Cerebellar cortex (tissue), 1 donor: Measurements from ENCODE around the gene EEA1.
"Not testable (repeated sequence)": the region's sequence is repeated elsewhere in the genome, so short reads cannot be mapped to it uniquely, and the experiment has no call there.

Source experiments
- DNase-seq: peaks from one replicate; pipeline ENCODE4 v3.0.0-alpha.2; 2015; ENCODE audit warnings: low spot score

EEA1 gene

GRCh38 chr12:92796650-92797049 is 132.4 kb downstream of the EEA1 start:
- DNase-seq, result no peak

DNA sequence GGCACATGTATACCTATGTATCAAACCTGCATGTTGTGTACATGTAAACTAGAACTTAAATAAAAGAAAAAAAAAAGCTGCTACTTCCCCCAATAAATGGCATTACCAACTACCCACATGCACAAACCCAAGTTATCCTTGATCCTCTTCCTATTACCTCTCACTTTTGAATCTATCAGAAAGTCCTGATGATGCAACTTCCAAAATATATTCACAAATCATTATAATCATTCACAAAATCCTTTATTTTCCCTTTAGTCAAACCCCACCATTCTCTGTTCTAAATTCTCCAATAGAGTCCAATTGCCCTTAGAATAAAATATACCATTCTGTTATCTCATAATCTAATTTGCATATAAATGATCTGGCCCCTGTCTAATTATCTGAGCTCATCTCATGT is 134.3 kb downstream of the EEA1 start:
- DNase-seq, result no peak

DNA sequence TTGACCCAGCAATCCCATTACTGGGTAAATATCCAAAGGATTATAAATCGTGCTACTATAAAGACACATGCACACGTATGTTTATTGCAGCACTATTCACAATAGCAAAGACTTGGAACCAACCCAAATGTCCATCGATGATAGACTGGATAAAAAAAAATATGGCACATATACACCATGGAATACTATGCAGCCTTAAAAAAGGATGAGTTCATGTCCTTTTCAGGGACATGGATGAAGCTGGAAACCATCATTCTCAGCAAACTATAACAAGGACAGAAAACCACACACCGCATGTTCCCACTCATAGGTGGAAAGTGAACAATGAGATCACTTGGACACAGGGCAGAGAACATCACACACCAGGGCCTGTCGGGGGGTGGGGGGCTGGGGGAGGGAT is 134.7 kb downstream of the EEA1 start:
- DNase-seq, result not testable (repeated sequence)

GRCh38 chr12:92786045-92786444 is 143.1 kb downstream of the EEA1 start:
- DNase-seq, result no peak

- DNase-seq, result no peak
These were observed 143.5 kb downstream of the EEA1 start for GRCh38 chr12:92785563-92785950.

DNA sequence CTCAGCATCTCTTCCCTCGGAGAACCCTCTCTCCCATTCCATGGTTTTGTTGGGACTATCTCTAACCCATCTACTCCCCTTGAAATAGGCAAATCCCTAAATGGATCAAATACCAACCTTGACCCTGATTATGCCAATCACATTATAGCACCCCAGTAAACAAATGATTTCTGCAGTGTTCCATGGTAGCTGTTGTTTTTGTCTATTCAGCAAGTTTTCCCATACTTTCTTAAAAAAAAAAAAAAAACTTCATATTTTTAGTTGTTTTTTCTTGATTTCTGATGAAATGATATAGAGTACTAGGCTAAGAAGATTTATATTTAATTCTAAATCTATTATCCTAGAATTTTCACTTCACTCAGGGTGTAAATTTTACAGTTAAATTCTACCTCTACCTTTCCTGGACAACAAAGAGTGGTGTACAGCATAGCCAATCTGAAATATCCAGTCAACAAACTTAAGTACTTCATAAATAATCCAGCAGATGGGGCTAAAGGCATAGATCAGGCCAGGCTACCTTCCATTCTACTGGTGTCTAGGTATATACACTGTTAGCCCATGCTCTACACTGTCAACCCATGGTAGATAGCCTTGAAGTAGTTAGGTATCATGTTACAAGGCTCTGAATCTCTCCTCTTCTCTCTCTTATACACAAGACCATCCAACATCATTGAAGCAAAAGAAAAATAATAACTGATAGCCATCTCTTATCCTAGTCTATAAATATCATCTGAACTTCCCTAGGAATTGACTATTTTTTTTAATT is 144.1 kb downstream of the EEA1 start:
- peak; percentile 82 for DNase-seq

- DNase-seq, result no peak
These were observed 144.7 kb downstream of the EEA1 start for GRCh38 chr12:92784356-92784755.

- DNase-seq, result no peak
These were observed 149.2 kb downstream of the EEA1 start for GRCh38 chr12:92779902-92780301.

DNA sequence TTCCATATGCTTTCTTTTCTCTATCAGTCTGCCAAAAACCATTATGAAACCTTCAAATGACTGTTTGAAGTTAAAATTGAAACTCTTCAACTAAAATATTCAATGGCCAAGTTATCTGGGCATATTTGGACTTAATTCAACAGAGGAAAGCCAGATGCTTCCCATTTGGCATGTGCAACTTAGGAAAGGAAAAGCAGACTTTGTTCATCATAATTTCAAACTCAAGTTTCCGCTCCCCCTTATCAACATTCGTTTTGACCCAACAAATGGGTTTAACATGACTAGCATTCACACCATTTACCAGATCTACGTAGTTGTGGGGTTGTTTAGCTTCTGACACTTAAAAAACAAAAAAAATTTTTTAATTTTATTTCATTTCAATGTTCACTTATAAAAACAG is 150.6 kb downstream of the EEA1 start:
- DNase-seq, result no peak

GRCh38 chr12:92775416-92775815 is 153.7 kb downstream of the EEA1 start:
- DNase-seq, result no peak

DNA sequence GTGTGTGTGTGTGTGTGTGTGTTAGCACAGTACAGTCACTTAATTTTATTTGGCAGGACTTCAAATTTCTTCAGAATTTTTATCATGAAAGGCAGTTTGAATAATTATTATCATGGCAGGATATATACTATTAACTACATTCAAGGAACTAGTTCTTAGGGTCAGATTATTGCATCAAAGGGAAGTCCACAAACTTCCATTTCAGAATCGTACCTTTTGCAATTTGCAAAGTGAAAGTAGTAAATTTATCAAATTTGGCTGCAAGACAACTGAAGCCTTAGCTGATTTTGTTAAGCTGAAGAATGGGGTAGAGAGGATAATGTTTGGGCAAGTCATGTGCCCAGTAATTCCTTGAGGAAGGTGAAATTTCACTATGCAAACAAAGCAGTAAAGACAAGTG is 158.1 kb downstream of the EEA1 start:
- DNase-seq, result no peak

GRCh38 chr12:92769124-92769901 is 159.8 kb downstream of the EEA1 start:
- no peak for DNase-seq

DNA sequence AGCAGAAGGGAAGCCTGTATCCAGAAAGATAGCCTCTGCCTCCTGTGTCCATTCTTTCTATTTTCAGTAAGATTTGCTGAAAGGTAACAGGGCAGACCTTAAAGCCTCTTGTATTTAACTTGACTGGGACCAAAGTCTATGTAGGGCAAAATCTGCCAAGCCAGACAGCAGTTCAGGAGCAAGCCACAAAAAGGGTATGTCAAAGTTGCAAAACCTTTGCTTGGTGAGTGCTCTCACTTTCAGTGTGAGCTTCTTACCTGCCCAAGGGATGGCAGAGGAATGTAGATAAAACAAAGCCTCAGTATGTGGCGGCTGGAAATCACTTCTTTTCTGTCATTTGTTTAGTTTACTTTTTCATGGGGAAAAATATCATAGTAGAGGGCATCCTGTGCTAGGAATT is 163.2 kb downstream of the EEA1 start:
- no peak for DNase-seq

DNA sequence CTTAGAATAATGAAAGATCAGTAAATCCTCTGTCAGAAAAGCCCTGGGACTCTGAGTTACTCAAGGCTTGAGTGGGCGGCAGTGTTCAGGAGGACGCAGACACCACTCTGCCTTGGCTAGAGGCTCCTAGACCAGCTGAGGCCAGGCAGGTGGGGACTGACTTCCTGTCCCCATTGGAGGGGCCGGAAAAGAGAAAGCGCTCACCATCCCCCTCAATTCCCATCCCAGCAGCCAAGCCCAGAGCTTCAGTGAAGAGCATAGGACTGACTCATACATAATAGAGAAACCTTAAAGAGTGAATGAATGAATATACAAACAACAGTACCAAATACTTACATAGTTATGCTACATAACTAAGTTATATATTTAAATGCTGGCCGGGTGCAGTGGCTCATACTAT is 164.3 kb downstream of the EEA1 start:
- DNase-seq, result no peak

- DNase-seq, result no peak
These were observed 166.3 kb downstream of the EEA1 start for GRCh38 chr12:92762773-92763172.

DNA sequence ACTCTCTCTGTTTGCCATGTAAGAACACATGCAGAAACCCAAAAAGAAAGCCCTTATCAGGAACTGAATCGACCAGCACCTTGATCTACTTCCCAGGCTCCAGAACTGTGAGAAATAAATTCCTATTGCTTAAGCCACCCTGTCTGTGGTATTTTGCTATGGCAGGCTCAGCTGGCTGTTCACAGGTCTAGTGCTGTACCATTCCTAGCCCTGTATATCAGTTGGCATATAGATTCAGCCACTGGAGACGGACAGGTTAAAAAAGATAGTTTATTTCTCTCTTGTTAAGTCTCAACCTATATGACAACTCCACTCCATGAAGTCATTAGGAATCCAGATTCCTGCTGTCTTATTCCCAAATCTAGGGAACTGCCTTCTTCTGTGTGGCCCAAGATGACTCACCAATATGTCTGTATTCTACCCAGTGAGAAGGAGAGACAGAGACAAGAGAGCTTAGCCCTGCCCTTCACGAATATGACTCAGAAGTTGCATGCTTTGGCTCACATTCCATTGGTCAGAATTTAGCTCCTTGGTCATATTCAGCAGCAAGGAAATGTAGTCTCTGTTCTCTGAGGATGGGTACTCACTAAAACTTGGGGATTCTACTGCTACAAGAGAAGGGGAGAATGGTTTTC is 169.3 kb downstream of the EEA1 start:
- DNase-seq, result no peak

GRCh38 chr12:92757597-92758121 is 171.4 kb downstream of the EEA1 start:
- DNase-seq, result peak; percentile 76

DNA sequence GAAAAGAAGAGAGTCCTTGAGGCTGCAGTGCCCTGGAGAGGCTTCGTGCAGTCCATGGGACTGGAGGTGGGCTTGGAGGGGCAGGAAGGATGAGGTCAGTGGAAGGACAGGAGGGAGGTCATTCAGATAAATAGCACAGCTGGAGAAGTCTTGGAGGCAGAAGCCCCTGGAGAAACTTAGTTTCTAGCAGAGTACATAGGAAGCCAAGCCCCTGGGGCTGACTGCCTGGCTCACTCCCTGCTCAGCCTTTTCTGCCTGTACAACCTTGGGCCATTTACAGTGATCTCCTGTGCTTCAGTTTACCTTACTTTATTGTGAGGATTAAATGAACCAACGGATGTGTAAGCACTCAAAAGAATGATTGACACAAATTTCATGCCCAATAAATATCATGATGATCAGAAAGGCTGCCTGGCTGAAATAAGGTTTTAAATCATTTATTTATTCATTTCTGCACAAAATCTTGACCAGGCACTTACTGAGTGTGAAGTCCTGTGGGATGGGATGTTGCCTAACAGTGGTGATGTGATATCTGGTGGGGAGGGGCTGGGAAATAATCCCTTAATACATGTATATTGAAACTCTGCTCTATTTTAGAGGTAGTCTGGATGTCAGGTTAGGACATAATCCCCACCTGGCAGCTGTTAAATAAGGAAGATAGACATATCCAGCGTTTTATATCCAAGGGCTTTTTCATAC is 172.0 kb downstream of the EEA1 start:
- no peak for DNase-seq

- DNase-seq, result no peak
These were observed 174.9 kb downstream of the EEA1 start for GRCh38 chr12:92753976-92754885.

DNA sequence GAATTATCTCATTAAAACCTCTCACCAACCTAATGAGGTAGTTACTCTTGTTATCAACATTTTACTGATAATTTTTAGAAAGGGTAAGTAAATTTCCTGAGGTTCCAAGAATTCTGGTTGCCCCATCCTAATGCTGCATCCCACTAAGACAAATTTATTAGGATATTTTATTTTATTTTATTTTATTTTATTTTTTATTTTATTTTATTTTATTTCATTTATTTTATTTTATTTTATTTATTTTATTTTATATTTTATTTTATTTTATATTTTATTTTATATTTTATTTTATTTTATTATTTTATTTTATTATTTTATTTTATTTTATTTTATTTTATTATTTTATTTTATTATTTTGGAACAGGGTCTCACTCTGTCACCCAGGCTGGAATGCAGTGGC is 179.4 kb downstream of the EEA1 start:
- DNase-seq, result not testable (repeated sequence)

GRCh38 chr12:92747151-92747550 is 181.9 kb downstream of the EEA1 start:
- no peak for DNase-seq
